Skeletal muscle satellite cell (primary cell): ENCODE measurements around the gene ARHGAP40.

Source experiments
- H3K27me3 ChIP-seq: 2 replicates; pipeline ENCODE4 v1.7.0; 2013; ENCODE audit warnings: low read length; ENCODE audit not compliant: control insufficient read depth, insufficient read depth
- H3K36me3 ChIP-seq: 2 replicates; pipeline ENCODE4 v1.7.0; 2013; ENCODE audit warnings: mild to moderate bottlenecking, control low read depth, low read length; ENCODE audit not compliant: insufficient read depth
- H3K4me1 ChIP-seq: 2 replicates; pipeline ENCODE4 v1.7.0; 2013; ENCODE audit warnings: low read length; ENCODE audit not compliant: control insufficient read depth, insufficient read depth
- H3K4me2 ChIP-seq: 2 replicates; pipeline ENCODE4 v1.7.0; 2013; ENCODE audit warnings: mild to moderate bottlenecking, low read length
- H3K4me3 ChIP-seq: 2 replicates; pipeline ENCODE4 v1.7.0; 2013; ENCODE audit warnings: low read length
- H3K9ac ChIP-seq: 2 replicates; pipeline ENCODE4 v1.7.0; 2013; ENCODE audit warnings: mild to moderate bottlenecking, low read depth, low read length, moderate library complexity
- H3K9me3 ChIP-seq: replicated peaks from 2 replicates; pipeline ENCODE4 v1.7.0; 2013; ENCODE audit warnings: mild to moderate bottlenecking, control low read depth, low read length

The ARHGAP40 gene

DNA sequence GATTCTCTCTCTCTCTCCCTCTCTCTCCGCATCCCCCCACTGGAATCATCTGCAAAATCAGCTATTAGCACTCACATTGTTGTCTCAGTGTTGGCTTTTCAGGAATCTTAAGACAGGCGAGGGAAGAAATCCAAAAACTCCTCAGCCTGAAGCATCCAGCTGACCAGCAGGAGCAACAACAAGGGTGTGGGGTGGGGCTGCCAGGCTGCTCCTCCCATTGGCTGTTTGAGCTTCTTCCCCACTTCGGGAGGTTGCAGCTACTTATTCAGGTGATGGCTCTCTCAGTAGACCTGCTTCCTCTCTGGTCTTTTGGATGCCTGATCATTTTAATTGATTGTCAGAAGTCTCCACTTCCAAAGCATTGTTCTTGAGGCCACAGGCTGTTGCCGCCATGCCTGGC is 98.5 kb downstream of the ARHGAP40 start:
- H3K9ac ChIP-seq = no peak overlapping the region
- no peak overlapping the region for H3K4me3 ChIP-seq
- peaks cover 45% of the 10 kb centered on the region for H3K27me3 ChIP-seq
- H3K4me2 ChIP-seq = no peak overlapping the region
- H3K36me3 ChIP-seq = no peaks in the 10 kb centered on the region
- no peaks in the 10 kb centered on the region for H3K4me1 ChIP-seq
- no peaks in the 10 kb centered on the region for H3K9me3 ChIP-seq
